ENCODE results near the gene ACRBP. TPM values are rescaled to one million over a fixed set of nuclear protein-coding genes. Genes with fewer than 3 reads are reported as not detected.

The ACRBP gene
- total RNA-seq, 4 donors from 2014 or later: 8.9 to 11.4 (median 10.4) TPM

- no peak overlapping the region for H3K27ac ChIP-seq
- intact Hi-C loops (cut with DNase I): loop anchor here (10.0 kb wide), 1 partner anchor 207 kb away; no protein-coding TSS in a partner anchor
- 62 to 65% methylated on average over 7 of the region's 7 CpGs for WGBS, 2 donors
Measured at GRCh38 chr12:6627616-6628015, 19.6 kb downstream of the ACRBP start.

DNA sequence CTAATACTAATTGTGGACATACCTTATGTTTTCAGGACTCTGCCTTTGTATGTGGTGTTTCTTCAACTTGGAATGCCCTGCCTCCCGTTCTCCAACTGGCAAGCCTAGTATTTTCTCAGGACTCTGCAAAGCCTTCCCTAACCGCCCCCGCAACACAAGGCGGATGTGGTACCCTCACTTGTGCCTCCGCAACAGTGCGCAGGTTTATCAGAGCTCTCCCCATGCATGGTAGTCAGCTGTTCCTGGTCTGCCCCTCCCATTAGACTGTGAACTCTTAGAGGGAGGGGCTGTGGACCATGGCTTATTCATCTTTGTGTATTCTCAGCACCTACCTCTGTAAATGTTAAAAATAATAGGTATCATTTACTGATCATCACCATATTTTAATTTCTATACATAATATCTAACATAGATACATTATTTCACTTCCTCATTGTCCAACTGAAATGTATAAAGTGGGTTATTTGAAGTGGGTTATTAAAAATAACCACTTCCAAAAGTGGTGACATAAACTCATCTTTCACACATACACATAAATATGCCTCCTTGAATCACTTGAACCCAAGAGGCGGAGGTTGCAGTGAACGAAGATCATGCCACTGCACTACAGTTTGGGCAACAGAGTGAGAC, 20.5 kb downstream of the ACRBP start:
- no peak for DNase-seq
- Histone ChIP-seq H3K36me3 (no peaks in the 10 kb centered on the region), H3K4me1 (no peaks in the 10 kb centered on the region), H3K27me3 (no peaks in the 10 kb centered on the region), H3K9me3 (no peaks in the 10 kb centered on the region), H3K4me3 (replicated peaks in 1 of 3) (no peak overlapping the region), H3K27ac (no peak overlapping the region)
- WGBS, 2 donors: 82 to 91% methylated on average over 8 of the region's 8 CpGs
- intact Hi-C loops (cut with DNase I): loop anchor here (10.0 kb wide), 1 partner anchor 208 kb away; no protein-coding TSS in a partner anchor
- no peak for TF ChIP-seq POLR2A (IDR thresholded peaks at IDR 0.05)
- TF ChIP-seq, protein P1, sequence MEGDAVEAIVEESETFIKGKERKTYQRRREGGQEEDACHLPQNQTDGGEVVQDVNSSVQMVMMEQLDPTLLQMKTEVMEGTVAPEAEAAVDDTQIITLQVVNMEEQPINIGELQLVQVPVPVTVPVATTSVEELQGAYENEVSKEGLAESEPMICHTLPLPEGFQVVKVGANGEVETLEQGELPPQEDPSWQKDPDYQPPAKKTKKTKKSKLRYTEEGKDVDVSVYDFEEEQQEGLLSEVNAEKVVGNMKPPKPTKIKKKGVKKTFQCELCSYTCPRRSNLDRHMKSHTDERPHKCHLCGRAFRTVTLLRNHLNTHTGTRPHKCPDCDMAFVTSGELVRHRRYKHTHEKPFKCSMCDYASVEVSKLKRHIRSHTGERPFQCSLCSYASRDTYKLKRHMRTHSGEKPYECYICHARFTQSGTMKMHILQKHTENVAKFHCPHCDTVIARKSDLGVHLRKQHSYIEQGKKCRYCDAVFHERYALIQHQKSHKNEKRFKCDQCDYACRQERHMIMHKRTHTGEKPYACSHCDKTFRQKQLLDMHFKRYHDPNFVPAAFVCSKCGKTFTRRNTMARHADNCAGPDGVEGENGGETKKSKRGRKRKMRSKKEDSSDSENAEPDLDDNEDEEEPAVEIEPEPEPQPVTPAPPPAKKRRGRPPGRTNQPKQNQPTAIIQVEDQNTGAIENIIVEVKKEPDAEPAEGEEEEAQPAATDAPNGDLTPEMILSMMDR (IDR thresholded peaks at IDR 0.05): no peak

More at GRCh38 chr12:6627616-6628015, 19.6 kb downstream of the ACRBP start:
- Histone ChIP-seq H3K4me1 (peaks cover 0 to 2% of the 10 kb centered on the region in 2 donors), H3K27me3 (no peaks in the 10 kb centered on the region), H3K9me3 (no peaks in the 10 kb centered on the region), H3K36me3 (no peaks in the 10 kb centered on the region), H3K4me3 (replicated peaks in 1 of 3) (no peak overlapping the region)
- DNase-seq: no peak
- TF ChIP-seq POLR2A (IDR thresholded peaks at IDR 0.05): no peak
- TF ChIP-seq, protein P1 (IDR thresholded peaks at IDR 0.05): no peak

GRCh38 chr12:6620885-6621274, 26.4 kb downstream of the ACRBP start:
- intact Hi-C loops (cut with DNase I): loop anchor here (2.0 to 10.0 kb wide), 2 partner anchors 26 to 214 kb away; partner anchors contain the start of gene ACRBP
- peaks cover 6% of the 10 kb centered on the region for H3K27me3 ChIP-seq
- H3K36me3 ChIP-seq: no peaks in the 10 kb centered on the region
- TF ChIP-seq, protein P1 (IDR thresholded peaks at IDR 0.05): no peak
- TF ChIP-seq POLR2A (IDR thresholded peaks at IDR 0.05): no peak
- 85 to 87% methylated on average over 29 of the region's 29 CpGs for WGBS, 2 donors
- DNase-seq: no peak
- H3K4me1 ChIP-seq: peaks cover 0 to 5% of the 10 kb centered on the region in 2 donors
- H3K9me3 ChIP-seq: no peaks in the 10 kb centered on the region
- no peak overlapping the region for H3K27ac ChIP-seq
- H3K4me3 ChIP-seq (replicated peaks in 1 of 3): no peak overlapping the region

GRCh38 chr12:6620137-6620884, 26.9 kb downstream of the ACRBP start:
- 40 to 65% methylated on average over 17 to 61 of the region's 88 CpGs for WGBS, 2 donors
- H3K36me3 ChIP-seq: no peaks in the 10 kb centered on the region
- no peak for TF ChIP-seq POLR2A (IDR thresholded peaks at IDR 0.05)
- TF ChIP-seq, protein P1 (IDR thresholded peaks at IDR 0.05): peak in 5 of 6 experiments; percentile 23 to 65 (median 43)
- no peak overlapping the region for H3K27ac ChIP-seq
- peaks cover 0 to 5% of the 10 kb centered on the region in 2 donors for H3K4me1 ChIP-seq
- H3K9me3 ChIP-seq: no peaks in the 10 kb centered on the region
- intact Hi-C loops (cut with DNase I): loop anchor here (2.0 to 10.0 kb wide), 2 partner anchors 26 to 214 kb away; partner anchors contain the start of gene ACRBP
- H3K27me3 ChIP-seq: peaks cover 6% of the 10 kb centered on the region
- H3K4me3 ChIP-seq (replicated peaks in 1 of 3): no peak overlapping the region
- peak; percentile 46 to 55 for DNase-seq

Data from thyroid gland (tissue), 4 donors.